ENCODE results near the gene CETP. TPM values are rescaled to one million over a fixed set of nuclear protein-coding genes. Genes with fewer than 3 reads are reported as not detected.

The CETP gene
- total RNA-seq, 4 donors from 2014 or later = 1.6 TPM; not detected in 3

DNA sequence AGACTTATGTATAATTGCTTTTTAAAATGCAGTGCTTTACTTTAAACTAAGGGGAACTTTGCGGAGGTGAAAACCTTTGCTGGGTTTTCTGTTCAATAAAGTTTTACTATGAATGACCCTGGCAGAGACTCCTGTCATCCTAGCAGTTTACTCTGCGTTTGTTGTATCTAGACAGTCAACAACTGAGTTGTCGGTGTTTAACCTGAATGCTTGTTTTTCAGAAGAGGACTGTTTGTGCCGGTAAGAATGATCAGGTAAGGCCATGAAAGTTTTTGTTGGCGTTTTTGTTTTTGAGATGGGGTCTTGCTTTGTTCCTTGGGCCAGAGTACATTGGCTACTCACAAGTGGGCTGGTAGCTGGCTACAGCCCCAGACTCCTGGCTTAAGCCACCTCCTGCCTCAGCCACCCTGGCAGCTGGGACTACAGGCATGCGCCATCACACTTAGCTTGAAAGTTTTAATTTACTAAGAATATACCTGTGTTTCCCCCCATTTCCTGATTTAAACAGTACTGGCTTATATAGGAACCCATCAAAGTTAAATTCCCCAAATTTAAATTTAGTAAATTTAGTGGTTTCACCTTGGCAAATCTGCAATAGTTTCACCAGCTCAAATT lies 17.9 kb upstream of the CETP start:
- Histone ChIP-seq H3K27ac (no peak overlapping the region), H3K36me3 (peaks cover 13 to 89% of the 10 kb centered on the region in 2 donors), H3K27me3 (no peaks in the 10 kb centered on the region), H3K4me1 (peaks cover 0 to 14% (median 0%) of the 10 kb centered on the region in 3 donors), H3K9me3 (no peaks in the 10 kb centered on the region), H3K4me3 (no peak overlapping the region)
- 78 to 88% methylated on average over 5 to 6 of the region's 6 CpGs for WGBS, 2 donors (ENCODE audit: low coverage in 1 of 2)
- no peak for TF ChIP-seq EP300 (IDR thresholded peaks at IDR 0.05)
- TF ChIP-seq POLR2AphosphoS5 (IDR thresholded peaks at IDR 0.05) = no peak
- TF ChIP-seq POLR2A (IDR thresholded peaks at IDR 0.05) = no peak
- TF ChIP-seq, protein P1, sequence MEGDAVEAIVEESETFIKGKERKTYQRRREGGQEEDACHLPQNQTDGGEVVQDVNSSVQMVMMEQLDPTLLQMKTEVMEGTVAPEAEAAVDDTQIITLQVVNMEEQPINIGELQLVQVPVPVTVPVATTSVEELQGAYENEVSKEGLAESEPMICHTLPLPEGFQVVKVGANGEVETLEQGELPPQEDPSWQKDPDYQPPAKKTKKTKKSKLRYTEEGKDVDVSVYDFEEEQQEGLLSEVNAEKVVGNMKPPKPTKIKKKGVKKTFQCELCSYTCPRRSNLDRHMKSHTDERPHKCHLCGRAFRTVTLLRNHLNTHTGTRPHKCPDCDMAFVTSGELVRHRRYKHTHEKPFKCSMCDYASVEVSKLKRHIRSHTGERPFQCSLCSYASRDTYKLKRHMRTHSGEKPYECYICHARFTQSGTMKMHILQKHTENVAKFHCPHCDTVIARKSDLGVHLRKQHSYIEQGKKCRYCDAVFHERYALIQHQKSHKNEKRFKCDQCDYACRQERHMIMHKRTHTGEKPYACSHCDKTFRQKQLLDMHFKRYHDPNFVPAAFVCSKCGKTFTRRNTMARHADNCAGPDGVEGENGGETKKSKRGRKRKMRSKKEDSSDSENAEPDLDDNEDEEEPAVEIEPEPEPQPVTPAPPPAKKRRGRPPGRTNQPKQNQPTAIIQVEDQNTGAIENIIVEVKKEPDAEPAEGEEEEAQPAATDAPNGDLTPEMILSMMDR (IDR thresholded peaks at IDR 0.05) = no peak
- ATAC-seq = no peak

DNA sequence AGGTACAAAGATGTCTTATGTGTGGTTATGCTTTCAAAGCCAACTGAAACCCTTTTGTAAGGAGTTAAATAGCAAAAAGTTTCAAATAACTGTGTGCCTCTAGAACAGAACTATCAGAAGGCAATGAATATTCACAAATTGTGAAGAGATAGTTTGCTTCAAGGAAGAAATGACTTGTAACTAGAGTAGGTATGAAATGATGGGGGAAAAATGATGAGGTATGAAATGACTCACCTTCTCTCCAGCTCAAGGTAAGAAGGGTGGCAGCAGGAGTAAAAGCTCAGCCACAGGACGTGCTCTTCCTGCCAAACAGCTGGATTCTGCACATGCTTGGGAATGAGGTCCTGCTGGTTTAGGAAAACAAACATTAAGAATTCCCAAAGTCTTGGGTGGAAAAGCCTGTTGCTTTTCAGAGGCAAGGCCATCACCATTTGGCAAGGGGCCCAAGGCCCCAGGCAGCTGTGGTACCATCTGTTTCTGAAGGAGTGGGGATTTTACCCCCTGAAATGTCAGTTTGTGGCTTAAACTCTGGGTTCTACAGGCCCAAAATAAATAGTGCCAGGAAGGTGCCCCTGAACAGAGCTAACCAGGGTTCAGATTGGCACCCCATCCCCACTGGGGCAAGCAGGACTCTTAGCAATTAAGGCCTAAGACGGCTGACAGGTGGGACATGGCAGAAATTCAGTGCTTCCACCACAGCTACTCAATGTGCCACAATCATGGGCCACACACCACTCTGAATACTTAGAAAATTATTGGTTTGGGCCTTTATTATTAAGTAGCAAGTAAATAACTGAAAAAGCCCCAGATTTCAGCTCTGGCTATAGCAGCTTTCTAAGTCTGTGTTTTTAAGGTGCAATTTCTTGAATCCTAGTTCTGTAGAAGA lies 16.6 kb upstream of the CETP start:
- H3K27me3 ChIP-seq = no peaks in the 10 kb centered on the region
- H3K9me3 ChIP-seq = no peaks in the 10 kb centered on the region
- H3K36me3 ChIP-seq = peaks cover 3 to 82% of the 10 kb centered on the region in 2 donors
- peak overlapping the region in 2 of 4 donors; percentile 1 to 11 for H3K27ac ChIP-seq
- no peak for ATAC-seq
- peaks cover 0 to 5% (median 0%) of the 10 kb centered on the region in 3 donors for H3K4me1 ChIP-seq
- WGBS, 2 donors (ENCODE audit: low coverage in 1 of 2) = 20% methylated on average over 1 of the region's 2 CpGs; no CpG with 5 or more reads in 1 of the 2 donors
- H3K4me3 ChIP-seq = no peak overlapping the region
- peak; percentile 9 for TF ChIP-seq POLR2AphosphoS5 (IDR thresholded peaks at IDR 0.05)
- TF ChIP-seq, protein P1 (IDR thresholded peaks at IDR 0.05) = no peak

DNA sequence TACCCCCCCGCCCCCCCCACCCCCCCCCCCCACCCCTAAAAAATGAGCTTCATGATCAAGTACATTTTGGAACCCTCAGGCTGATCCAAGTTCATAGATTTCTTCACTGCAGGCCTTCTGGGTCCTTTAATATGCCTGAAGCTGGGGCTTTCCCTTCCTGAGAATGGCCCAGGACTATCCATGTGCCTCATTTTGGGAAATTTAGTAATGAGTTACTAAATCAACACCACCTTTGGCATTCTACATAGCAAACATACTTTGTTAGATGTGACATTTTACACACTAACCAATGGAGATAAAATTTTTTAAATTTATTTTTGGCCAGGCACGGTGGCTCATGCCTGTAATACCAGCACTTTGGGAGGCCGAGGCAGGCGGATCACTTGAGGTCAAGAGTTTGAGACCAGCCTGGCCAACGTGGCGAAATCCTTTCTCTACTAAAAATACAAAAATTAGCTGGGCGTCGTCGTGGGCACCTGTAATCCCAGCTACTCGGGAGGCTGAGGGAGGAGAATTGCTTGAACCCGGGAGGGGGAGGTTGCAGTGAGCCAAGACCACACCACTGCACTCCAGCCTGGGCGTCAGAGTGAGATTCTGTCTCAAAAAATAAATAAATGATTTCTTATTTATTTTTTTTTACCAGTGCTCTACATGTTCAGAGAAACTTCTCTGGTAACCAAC lies 15.8 kb upstream of the CETP start:
- TF ChIP-seq POLR2A (IDR thresholded peaks at IDR 0.05) (no peak), EP300 (IDR thresholded peaks at IDR 0.05) (no peak), POLR2AphosphoS5 (IDR thresholded peaks at IDR 0.05) (peak; percentile 8)
- TF ChIP-seq, protein P1 (IDR thresholded peaks at IDR 0.05) = no peak
- H3K27me3 ChIP-seq = no peaks in the 10 kb centered on the region
- no peaks in the 10 kb centered on the region for H3K9me3 ChIP-seq
- ATAC-seq = no peak
- H3K27ac ChIP-seq = no peak overlapping the region
- WGBS, 2 donors (ENCODE audit: low coverage in 1 of 2) = 71 to 87% methylated on average over 3 to 11 of the region's 12 CpGs
- peaks cover 3 to 74% of the 10 kb centered on the region in 2 donors for H3K36me3 ChIP-seq
- no peak overlapping the region for H3K4me3 ChIP-seq
- H3K4me1 ChIP-seq = peaks cover 0 to 5% (median 0%) of the 10 kb centered on the region in 3 donors

DNA sequence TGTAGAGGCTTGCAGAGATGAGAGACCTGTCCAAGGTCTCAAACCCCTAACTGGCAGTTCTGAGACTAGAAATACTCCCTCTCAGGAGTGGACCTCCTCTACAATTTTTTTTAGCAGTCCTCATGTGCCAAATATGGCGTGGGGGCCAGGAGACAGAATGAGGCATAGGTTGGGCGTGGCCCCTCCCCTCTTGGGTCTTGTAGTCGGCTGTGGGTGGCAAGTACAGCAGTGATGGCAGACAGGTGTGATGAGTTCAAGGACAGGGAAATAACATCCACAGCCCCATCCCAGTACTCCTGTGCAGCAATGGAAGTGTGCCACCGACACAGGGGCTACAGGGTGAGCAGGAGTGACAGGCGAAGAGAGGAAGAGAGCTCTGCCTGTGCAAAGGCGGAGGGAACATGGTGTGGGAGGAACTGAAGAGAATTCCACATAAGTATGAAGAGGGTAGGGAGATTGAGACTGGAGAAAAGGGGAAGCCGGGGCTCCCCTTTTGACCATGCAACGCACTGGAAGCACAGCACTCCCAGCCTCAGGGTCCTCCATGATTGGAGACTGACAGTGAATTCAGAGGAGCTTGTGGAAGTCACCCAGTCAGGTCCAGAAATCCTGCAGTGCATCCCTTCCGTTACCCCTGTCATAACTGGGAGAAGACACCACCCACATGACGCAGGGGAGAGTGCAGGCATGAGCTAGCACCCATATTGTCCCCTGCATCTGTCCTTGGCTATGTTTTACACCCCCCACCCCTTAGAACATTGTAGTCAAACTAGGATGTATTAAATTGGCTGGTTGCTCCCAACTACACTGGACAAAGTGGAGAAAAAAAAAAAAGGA lies 14.8 kb upstream of the CETP start:
- peak; percentile 29 for ATAC-seq
- Histone ChIP-seq H3K9me3 (no peaks in the 10 kb centered on the region), H3K36me3 (peaks cover 3 to 64% of the 10 kb centered on the region in 2 donors), H3K27me3 (no peaks in the 10 kb centered on the region), H3K4me3 (no peak overlapping the region), H3K27ac (no peak overlapping the region), H3K4me1 (peaks cover 0 to 5% (median 0%) of the 10 kb centered on the region in 3 donors)
- TF ChIP-seq POLR2A (IDR thresholded peaks at IDR 0.05) = no peak
- no peak for TF ChIP-seq POLR2AphosphoS5 (IDR thresholded peaks at IDR 0.05)
- TF ChIP-seq, protein P1 (IDR thresholded peaks at IDR 0.05) = no peak
- TF ChIP-seq EP300 (IDR thresholded peaks at IDR 0.05) = no peak
- WGBS, 2 donors (ENCODE audit: low coverage in 1 of 2) = 77 to 80% methylated on average over 4 to 5 of the region's 10 CpGs
